ENCODE measurements around the gene NOL12.

The NOL12 gene

DNA sequence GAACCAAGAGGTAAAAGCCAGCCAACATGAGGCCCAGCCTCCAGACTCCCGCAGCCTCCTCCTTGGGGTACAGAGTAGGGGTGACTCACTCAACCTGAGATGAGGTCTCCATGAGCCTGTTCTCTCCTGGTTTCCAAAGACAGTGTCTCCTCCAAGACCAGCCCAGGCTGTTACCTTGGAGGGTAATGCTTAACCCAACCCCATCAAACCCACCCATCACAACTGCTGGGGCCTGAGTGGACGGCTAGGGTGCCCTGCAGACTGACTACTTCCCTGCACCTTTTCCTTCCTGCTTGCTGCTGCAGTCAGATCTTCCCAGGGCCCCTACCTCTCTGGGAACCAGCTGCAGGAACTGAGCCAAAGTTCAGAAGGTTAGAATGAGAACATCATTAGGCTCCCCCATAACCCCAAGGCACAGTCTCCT, 5.1 kb upstream of the NOL12 start:
- TF ChIP-seq GATA3 (IDR thresholded peaks at IDR 0.05; ENCODE audit: low read depth, low read length) (no peak), GATA2 (IDR thresholded peaks at IDR 0.05; ENCODE audit: low read depth, low read length) (no peak)

DNA sequence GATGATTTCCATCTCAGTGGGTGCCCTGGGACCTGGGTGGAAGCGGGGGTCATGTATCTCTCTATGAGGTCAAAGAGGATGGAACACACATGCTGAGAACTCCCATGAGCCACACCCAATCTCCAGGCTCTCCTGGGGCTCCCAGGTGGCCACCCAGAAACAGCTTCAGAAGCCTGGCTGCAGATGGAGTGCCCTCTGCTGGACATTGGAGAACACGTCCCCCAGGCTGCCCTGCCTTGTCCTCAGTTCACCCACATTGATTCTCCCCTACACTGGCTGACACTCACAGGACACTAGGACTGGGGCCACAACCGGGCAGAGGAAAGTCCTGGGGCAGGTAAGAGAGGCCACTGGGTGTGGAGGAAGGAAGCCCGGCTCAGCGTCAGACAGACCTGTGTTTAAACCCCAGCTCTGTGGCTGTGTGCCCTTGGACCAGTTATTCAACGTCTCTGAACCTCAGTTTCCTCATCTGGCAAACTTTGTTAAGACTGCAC, 4.5 kb upstream of the NOL12 start:
- TF ChIP-seq GATA3 (IDR thresholded peaks at IDR 0.05; ENCODE audit: low read depth, low read length) (no peak), GATA2 (IDR thresholded peaks at IDR 0.05; ENCODE audit: low read depth, low read length) (no peak)

- no peak for TF ChIP-seq GATA3 (IDR thresholded peaks at IDR 0.05; ENCODE audit: low read depth, low read length)
- TF ChIP-seq GATA2 (IDR thresholded peaks at IDR 0.05; ENCODE audit: low read depth, low read length): no peak
These were observed 1.1 kb upstream of the NOL12 start for GRCh38 chr22:37684803-37685615.

DNA sequence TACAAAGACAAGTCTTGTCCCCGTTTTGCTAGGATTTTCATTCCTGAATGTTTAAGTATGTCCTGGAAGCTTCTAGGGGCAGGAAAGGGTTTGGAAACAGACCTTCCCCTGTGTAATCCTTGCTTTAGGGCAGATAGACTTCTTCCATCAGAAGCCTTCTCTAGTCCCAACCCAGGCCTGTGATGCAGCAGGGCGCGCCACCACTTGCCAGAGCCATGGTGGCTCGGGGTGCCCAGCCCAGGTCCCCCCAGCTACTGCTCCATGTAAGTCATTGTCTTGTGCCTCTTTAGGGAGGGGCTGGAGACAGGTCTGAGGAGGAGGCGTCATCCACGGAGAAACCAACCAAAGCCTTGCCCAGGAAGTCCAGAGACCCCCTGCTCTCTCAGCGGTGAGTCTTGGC, 4.3 kb downstream of the NOL12 start:
- TF ChIP-seq GATA3 (IDR thresholded peaks at IDR 0.05; ENCODE audit: low read depth, low read length) (no peak), GATA2 (IDR thresholded peaks at IDR 0.05; ENCODE audit: low read depth, low read length) (no peak)

GRCh38 chr22:37690901-37691504, 4.9 kb downstream of the NOL12 start:
- no peak for TF ChIP-seq GATA2 (IDR thresholded peaks at IDR 0.05; ENCODE audit: low read depth, low read length)
- no peak for TF ChIP-seq GATA3 (IDR thresholded peaks at IDR 0.05; ENCODE audit: low read depth, low read length)

DNA sequence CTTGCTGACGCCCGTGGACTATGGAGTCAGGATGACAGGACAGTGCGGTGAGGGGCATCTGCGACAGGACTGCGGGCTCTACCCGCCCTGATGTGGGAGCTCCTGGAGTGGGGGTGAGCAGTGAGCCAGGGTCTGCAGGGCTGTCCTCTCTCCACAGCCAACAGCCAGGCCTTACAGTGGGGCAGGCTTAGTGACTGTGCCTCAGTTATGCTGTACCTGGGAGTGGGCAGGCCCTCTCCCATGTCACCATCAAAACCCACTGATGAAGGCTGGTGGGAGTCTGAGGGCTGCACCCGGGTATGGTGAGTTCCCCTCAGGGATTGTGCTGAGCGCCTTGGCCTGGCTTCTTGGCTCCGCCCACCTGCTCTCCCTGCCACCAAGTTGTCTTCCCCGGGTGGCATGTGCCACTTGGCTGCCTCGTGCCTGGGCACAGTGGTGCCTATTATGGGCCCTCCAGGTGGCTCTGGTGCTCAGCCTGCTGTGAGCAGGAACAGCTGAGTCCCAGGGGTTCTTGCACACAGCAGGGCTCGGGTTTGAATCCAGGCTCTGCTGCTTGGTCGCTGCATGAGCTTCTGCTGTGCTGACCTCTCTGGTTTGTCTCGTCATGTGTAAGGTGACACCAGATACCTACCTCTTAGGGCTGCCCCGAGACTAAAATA, 6.6 kb downstream of the NOL12 start:
- TF ChIP-seq GATA2 (IDR thresholded peaks at IDR 0.05; ENCODE audit: low read depth, low read length): no peak
- TF ChIP-seq GATA3 (IDR thresholded peaks at IDR 0.05; ENCODE audit: low read depth, low read length): no peak

DNA sequence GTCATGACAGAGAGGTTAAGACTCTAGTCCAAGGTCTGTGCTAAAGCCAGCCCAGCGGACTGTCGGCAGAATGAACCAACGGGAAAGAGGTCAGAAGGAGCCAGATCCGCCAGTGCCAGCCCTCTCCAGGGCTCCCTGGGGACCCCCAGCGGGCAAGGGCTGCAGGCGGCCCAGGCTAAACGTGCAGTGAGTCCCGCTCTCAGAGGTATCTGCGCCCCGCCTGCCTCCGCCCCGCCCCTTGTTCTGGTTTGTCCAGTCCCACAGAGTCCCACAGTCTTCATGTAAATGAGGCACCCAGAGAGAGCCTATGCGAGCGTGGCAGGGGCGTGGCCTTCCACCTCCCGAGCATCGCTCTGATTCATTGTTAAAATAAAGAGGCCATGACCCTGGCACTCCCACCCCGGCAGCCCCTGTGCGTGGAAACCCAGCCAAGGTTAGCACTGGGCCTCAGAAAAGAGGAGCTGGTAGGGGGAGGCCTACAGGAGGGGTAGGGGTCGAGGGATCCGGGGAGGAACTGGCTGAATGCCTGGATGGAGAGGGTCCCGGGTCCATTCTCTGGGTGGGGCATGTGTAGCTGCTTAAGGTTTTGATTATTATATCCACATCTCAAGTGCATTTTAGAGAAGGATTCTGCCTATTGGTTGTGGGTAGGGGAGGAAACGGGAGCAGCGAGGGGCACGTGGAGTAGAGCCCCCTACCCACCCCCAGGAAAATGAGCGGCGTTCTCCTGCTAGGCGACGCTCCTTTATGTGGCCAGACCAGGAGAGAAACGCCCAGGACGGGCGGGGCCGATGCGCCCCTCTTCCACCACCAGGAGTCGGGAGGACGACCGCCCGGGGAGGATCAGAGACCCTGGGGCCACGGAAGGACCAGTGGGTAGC, 10.8 kb downstream of the NOL12 start, which contains the start of gene TRIOBP:
Gene TRIOBP, plus strand, starts transcription at position 392 of the 881 bp plus-strand sequence. CDS start 4,318 bp downstream, outside the sequence.
- TF ChIP-seq GATA3 (IDR thresholded peaks at IDR 0.05; ENCODE audit: low read depth, low read length): no peak
- TF ChIP-seq GATA2 (IDR thresholded peaks at IDR 0.05; ENCODE audit: low read depth, low read length): no peak

- no peak for TF ChIP-seq GATA2 (IDR thresholded peaks at IDR 0.05; ENCODE audit: low read depth, low read length)
- no peak for TF ChIP-seq GATA3 (IDR thresholded peaks at IDR 0.05; ENCODE audit: low read depth, low read length)
These were observed 11.3 kb downstream of the NOL12 start for GRCh38 chr22:37697538-37697835.

DNA sequence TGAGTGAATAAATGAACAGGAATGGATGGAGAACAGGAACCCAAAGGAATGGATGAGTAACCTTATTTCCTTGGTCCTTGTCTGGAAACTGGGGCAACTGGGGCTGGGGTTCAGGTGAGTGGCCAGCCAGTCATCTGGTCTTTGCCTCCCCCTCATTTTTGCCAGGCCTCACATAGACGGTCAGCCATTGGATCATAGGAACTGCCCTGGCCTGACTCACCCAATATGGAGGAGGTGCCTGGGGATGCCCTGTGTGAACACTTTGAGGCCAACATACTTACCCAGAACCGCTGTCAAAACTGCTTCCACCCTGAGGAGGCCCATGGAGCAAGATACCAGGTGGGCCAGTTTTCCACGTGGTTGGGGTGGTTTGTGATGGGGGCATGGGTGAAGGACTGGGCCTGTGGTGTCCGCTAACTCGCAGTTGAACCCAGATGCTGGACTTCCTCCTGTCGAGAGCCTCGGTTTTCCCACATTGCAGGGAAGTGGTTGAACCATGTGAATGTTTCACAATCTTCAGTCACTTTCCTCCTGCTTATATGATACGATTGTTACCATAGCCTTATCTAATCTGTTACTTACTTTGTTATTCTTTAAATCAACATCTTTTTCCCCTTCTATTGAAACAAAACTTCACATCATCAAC, 15.1 kb downstream of the NOL12 start:
- TF ChIP-seq GATA2 (IDR thresholded peaks at IDR 0.05; ENCODE audit: low read depth, low read length) (no peak), GATA3 (IDR thresholded peaks at IDR 0.05; ENCODE audit: low read depth, low read length) (no peak)

DNA sequence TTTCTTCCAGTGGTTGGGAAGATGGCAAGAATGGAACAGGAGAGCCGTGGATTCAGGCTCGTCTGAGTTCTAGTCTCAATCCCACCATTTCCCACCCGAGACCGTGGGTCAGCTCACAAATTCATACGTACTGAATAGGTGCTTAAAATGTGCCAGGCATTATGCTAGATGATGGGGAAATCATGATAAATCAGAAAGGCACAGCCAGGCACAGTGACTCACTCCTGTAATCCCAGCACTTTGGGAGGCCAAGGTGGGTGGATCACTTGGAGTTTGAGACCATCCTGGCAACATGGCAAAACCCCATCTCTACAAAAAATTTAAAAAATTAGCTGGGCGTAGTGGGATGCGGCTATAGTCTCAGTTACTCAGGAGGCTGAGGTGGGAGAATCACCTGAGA, 17.8 kb downstream of the NOL12 start:
- TF ChIP-seq GATA3 (IDR thresholded peaks at IDR 0.05; ENCODE audit: low read depth, low read length) (no peak), GATA2 (IDR thresholded peaks at IDR 0.05; ENCODE audit: low read depth, low read length) (no peak)

DNA sequence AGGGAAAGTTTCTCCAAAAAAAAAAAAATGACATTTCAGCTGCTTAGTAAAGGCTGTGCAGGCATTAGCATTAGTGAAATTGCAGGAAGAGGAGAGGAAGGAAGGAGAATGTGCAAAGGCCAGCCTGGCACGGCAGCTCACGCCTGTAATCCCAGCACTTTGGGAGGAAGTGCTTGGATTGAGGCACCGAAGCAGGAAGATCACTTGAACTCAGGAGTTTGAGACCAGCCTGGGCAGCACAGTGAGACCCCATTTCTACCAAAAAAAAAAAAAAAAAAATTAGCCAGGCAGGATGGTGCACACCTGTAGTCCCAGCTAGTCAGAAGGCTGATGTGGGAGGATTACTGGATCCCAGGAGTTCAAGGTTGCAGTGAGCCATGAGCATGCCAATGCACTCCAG, 18.5 kb downstream of the NOL12 start:
- no peak for TF ChIP-seq GATA2 (IDR thresholded peaks at IDR 0.05; ENCODE audit: low read depth, low read length)
- no peak for TF ChIP-seq GATA3 (IDR thresholded peaks at IDR 0.05; ENCODE audit: low read depth, low read length)

- TF ChIP-seq GATA3 (IDR thresholded peaks at IDR 0.05; ENCODE audit: low read depth, low read length) (no peak), GATA2 (IDR thresholded peaks at IDR 0.05; ENCODE audit: low read depth, low read length) (no peak)
These were observed 19.1 kb downstream of the NOL12 start for GRCh38 chr22:37705205-37705604.

Measured in SH-SY5Y (cell line).